ENCODE data around the gene KIAA0825.

GRCh38 chr5:94620256-94620655 lies 1.9 kb upstream of the KIAA0825 start:
- TF ChIP-seq SP1 (IDR thresholded peaks at IDR 0.05): no peak
- no peak for TF ChIP-seq L3MBTL2 (conservative IDR thresholded peaks at IDR 0.05)
- no peak for TF ChIP-seq SUZ12 (IDR thresholded peaks at IDR 0.05)
- no peak for TF ChIP-seq TARDBP (IDR thresholded peaks at IDR 0.05)
